Heart right ventricle (tissue), 16 donors: ENCODE measurements around the gene HNRNPL. TPM values are rescaled to one million over a fixed set of nuclear protein-coding genes. Genes with fewer than 3 reads are reported as not detected.

Source experiments
- ATAC-seq, 8 donors: fragments of 200-7000 bp; cut with Tn5 transposase; one replicate each; pipeline ENCODE4 v1.9.1; 2020; ENCODE audit warnings: mild to moderate bottlenecking in 8 of 8, moderate library complexity in 8 of 8, moderate number of reproducible peaks in 1 of 8
- DNase-seq, 2 donors: peaks; one replicate each; pipeline ENCODE4 v3.0.0-alpha.2; 2020
- H3K27ac ChIP-seq, 10 donors: fragments of 200-600 bp; sonication (generic) in 2 of 10; one replicate each; pipeline versions ENCODE4 v1.5.0 to v1.8.0; 2020 to 2022; ENCODE audit warnings: mild to moderate bottlenecking in 3 of 10
- H3K27me3 ChIP-seq, 7 donors: fragments of 200-600 bp; one replicate each; pipeline ENCODE4 v1.8.0; 2021 to 2022; ENCODE audit warnings: mild to moderate bottlenecking in 2 of 7
- H3K36me3 ChIP-seq, 9 donors: fragments of 200-600 bp; sonication (generic) in 1 of 9; one replicate each; pipeline versions ENCODE4 v1.5.0 to v1.8.0; 2020 to 2022; ENCODE audit warnings: mild to moderate bottlenecking in 2 of 9
- H3K4me1 ChIP-seq, 9 donors: fragments of 200-600 bp; sonication (generic) in 1 of 9; one replicate each; pipeline versions ENCODE4 v1.5.0 to v1.8.0; 2020 to 2022; ENCODE audit warnings: mild to moderate bottlenecking in 4 of 9
- H3K4me3 ChIP-seq, 10 donors: fragments of 200-600 bp; sonication (generic) in 2 of 10; one replicate each; pipeline versions ENCODE4 v1.5.0 to v1.8.0; 2020 to 2022; ENCODE audit warnings: mild to moderate bottlenecking in 7 of 10, moderate library complexity in 2 of 10
- H3K9me3 ChIP-seq, 11 donors: fragments of 200-600 bp in 10 of 11; sonication (generic) in 2 of 11; one replicate each; pipeline versions ENCODE4 v1.5.0 to v1.8.0; 2013 to 2022; ENCODE audit warnings: mild to moderate bottlenecking in 2 of 11, control low read depth in 1 of 11, moderate library complexity in 1 of 11
- CTCF ChIP-seq, 9 donors: fragments of 200-600 bp; sonication (generic) in 2 of 9; IDR thresholded peaks; one replicate each; pipeline versions ENCODE4 v1.5.0 to v1.8.0; 2021 to 2022; ENCODE audit warnings: antibody characterized with exemption in 9 of 9, mild to moderate bottlenecking in 5 of 9, moderate library complexity in 1 of 9
- WGBS, 2 donors: extraction: QIAGEN DNeasy Blood & Tissue Kit; methylation state at CpG; one replicate each; pipeline ENCODE4 v1.1.7; 2013; ENCODE audit warnings: inconsistent platforms in 1 of 2; 5-methylcytosine and 5-hydroxymethylcytosine counted together
- intact Hi-C, 10 donors: fragments of 100-400 bp; cut with DNase I; formaldehyde crosslinking; loops; one replicate each; pipeline versions ENCODE4 v1.11.1 to v1.14.2; 2022
- polyA plus RNA-seq, 2 donors: library from polyadenylated mRNA; stranded (reverse); fragments of 200-250 nt; gene quantifications; one replicate each; pipeline ENCODE4 v1.2.3, GENCODE V29; 2013
- total RNA-seq, 10 donors: library from RNA; stranded (reverse); fragmentation: NEBNext Ultra II Directional in 3 of 10; extraction: Animal tissue kit (Norgen Biotek cat#: 25700) in 3 of 10; gene quantifications; one replicate each; pipeline versions ENCODE4 v1.2.1 to v1.2.4, GENCODE V29; 2021 to 2023
- donor health status: Arrhythmogenic right ventricular cardiomyopathy.
- donor health status: ischemic (EF 13 %, LVEDD 7.1; RV severe dilation, severe dysfunction).
- donor health status: healthy with polysubstance abuse.
- donor health status: DM: no; HTN: yes; CAD: no.
- donor health status: DM: no; HTN: no; CAD: no.
- donor health status: ischemic (EF 25% LVEDD 6.9; RV normal size, moderate dysfunction).
- donor health status: ischemic (EF 25% LVEDD 5.7; RV mildly dilated, moderate dysfunction).
- donor health status: healthy.
- donor health status: DM: yes; HTN: yes; CAD: no.
- donor health status: Ischemic cardiomyopathy.
- donor health status: ischemic (EF 35%, LVEDD 5.7; RV mildly dilated, moderate dysfunction).
- donor health status: nonischemic (EF 11% LVEDD 7.7; RV severe dilation, severe dysfunction).
- donor health status: DM: yes; HTN: yes; CAD: no.
- donor health status: PGD.
- donor health status: ischemic (EF 29% LVEDD 5.4; RV normal size, mild dysfunction).
- donor health status: nonischemic (EF 23%, LVEDD 6.1; RV moderate dilation, normal function).

Gene HNRNPL
- total and polyA plus RNA-seq, 12 donors: 130 to 196 (median 170) TPM

GRCh38 chr19:38850976-38851621, 1.3 kb upstream of the HNRNPL start:
- Histone ChIP-seq H3K4me3 (peak overlapping the region; percentile 47 to 95 (median 86)), H3K27me3 (no peaks in the 10 kb centered on the region), H3K27ac (peak overlapping the region; percentile 94 to 100 (median 99)), H3K4me1 (peaks cover 17 to 49% (median 40%) of the 10 kb centered on the region in 9 donors), H3K9me3 (no peaks in the 10 kb centered on the region), H3K36me3 (peaks cover 0 to 25% (median 17%) of the 10 kb centered on the region in 9 donors)
- DNase-seq: peak; percentile 39 to 48
- peak in 1 of 8 donors; percentile 8 for ATAC-seq
- intact Hi-C loops: loop anchor here in 5 of 10 donors (1.0 to 5.0 kb wide), 4 partner anchors 20 to 48 kb away; partner anchors contain the start of genes NFKBIB (in 4 of the 5), SIRT2 (in 4 of the 5) and ECH1 (in 1 of the 5)
- no peak for TF ChIP-seq CTCF (IDR thresholded peaks at IDR 0.05)
- 2 to 5% methylated on average over 40 of the region's 40 CpGs for WGBS, 2 donors

GRCh38 chr19:38850436-38850975, 720 bp upstream of the HNRNPL start:
- DNase-seq (peak in 1 of 2 donors; percentile 98), ATAC-seq (peak; percentile 74 to 93 (median 89))
- TF ChIP-seq CTCF (IDR thresholded peaks at IDR 0.05): peak in 4 of 9 donors; percentile 10 to 36 (median 16)
- H3K36me3 ChIP-seq: peaks cover 0 to 31% (median 23%) of the 10 kb centered on the region in 9 donors
- no peaks in the 10 kb centered on the region for H3K9me3 ChIP-seq
- no peaks in the 10 kb centered on the region for H3K27me3 ChIP-seq
- H3K4me3 ChIP-seq: peak overlapping the region; percentile 47 to 95 (median 86)
- peak overlapping the region; percentile 94 to 100 (median 99) for H3K27ac ChIP-seq
- H3K4me1 ChIP-seq: peaks cover 17 to 53% (median 46%) of the 10 kb centered on the region in 9 donors
- 0% methylated on average over 26 of the region's 26 CpGs for WGBS, 2 donors
- intact Hi-C loops: loop anchor here in 5 of 10 donors (1.0 to 5.0 kb wide), 4 partner anchors 19 to 49 kb away; partner anchors contain the start of genes NFKBIB (in 4 of the 5), SIRT2 (in 4 of the 5) and ECH1 (in 1 of the 5)

GRCh38 chr19:38849147-38849859, 483 bp downstream of the HNRNPL start:
- no peaks in the 10 kb centered on the region for H3K27me3 ChIP-seq
- peak overlapping the region; percentile 69 to 98 (median 86) for H3K4me3 ChIP-seq
- peaks cover 0 to 43% (median 35%) of the 10 kb centered on the region in 9 donors for H3K36me3 ChIP-seq
- intact Hi-C loops: loop anchor here in 5 of 10 donors (1.0 to 10.0 kb wide), 7 partner anchors 19 to 215 kb away; partner anchors contain the start of genes ECH1 (in 1 of the 5), MRPS12 (in 1 of the 5), NFKBIB (in 1 of the 5) and SARS2 (in 1 of the 5)
- peak; percentile 37 to 66 (median 60) for ATAC-seq
- peak; percentile 97 to 98 for DNase-seq
- peaks cover 17 to 63% (median 47%) of the 10 kb centered on the region in 9 donors for H3K4me1 ChIP-seq
- peak overlapping the region; percentile 99 to 100 (median 100) for H3K27ac ChIP-seq
- H3K9me3 ChIP-seq: no peaks in the 10 kb centered on the region
- TF ChIP-seq CTCF (IDR thresholded peaks at IDR 0.05): no peak
- WGBS, 2 donors: 0% methylated on average over 70 to 71 of the region's 76 CpGs
